SK-N-SH (cell line): Measurements from ENCODE around the gene ZNF587B. TPM values are rescaled to one million over a fixed set of nuclear protein-coding genes. Genes with fewer than 3 reads are reported as not detected.

Source experiments
- CTCF ChIA-PET: fragments of 300-600, 350-600 bp; formaldehyde crosslinking; extraction: SDS; loops from one replicate; lab custom pipeline; 2021; lab: Yijun Ruan, JAX
- POLR2A ChIA-PET: fragments of 350-600 bp; sonication (Branson Sonifier 250); formaldehyde crosslinking; extraction: SDS; loops from one replicate; lab custom pipeline; 2020; ENCODE audit warnings: antibody characterized with exemption, inconsistent platforms; lab: Yijun Ruan, JAX
- DNase-seq: peaks from one replicate; pipeline ENCODE4 v3.0.0; 2012
- H2AFZ ChIP-seq: fragments of 200-600 bp; sonication (generic); 2 replicates; pipeline ENCODE4 v1.8.1; 2016; ENCODE audit warnings: antibody characterized with exemption, mild to moderate bottlenecking, low read depth
- H3F3A ChIP-seq: fragments of 200-600 bp; sonication (generic); replicated peaks from 2 replicates; pipeline ENCODE3; 2016; ENCODE audit warnings: antibody characterized with exemption, mild to moderate bottlenecking; ENCODE audit not compliant: insufficient read depth
- H3K27ac ChIP-seq, 2 experiments: fragments of 200-500 bp in 1 of 2; fragments of 200-600 bp in 1 of 2; sonication (Bioruptor generic) in 1 of 2; sonication (generic), shearing (Covaris generic) in 1 of 2; 2 replicates each; pipeline versions ENCODE4 v1.5.1 to v1.6.1; 2014 to 2016; ENCODE audit warnings: low read depth in 2 of 2, inconsistent platforms in 1 of 2, low read length in 1 of 2, mild to moderate bottlenecking in 1 of 2, mixed read lengths in 1 of 2
- H3K27me3 ChIP-seq: fragments of 200-600 bp; sonication (generic), shearing (Covaris generic); 2 replicates; pipeline ENCODE4 v1.6.1; 2016; ENCODE audit warnings: mixed run types; ENCODE audit not compliant: insufficient read depth
- H3K36me3 ChIP-seq, 2 experiments: fragments of 200-500 bp in 1 of 2; fragments of 200-600 bp in 1 of 2; sonication (Bioruptor generic) in 1 of 2; sonication (generic) in 1 of 2; replicated peaks in 1 of 2; 2 replicates each; pipeline versions ENCODE3 to v1.5.1; 2014 to 2016; ENCODE audit warnings: low read length in 1 of 2, mild to moderate bottlenecking in 1 of 2; ENCODE audit not compliant: insufficient read depth in 2 of 2, control insufficient read depth in 1 of 2
- H3K4me1 ChIP-seq, 2 experiments: fragments of 200-500 bp in 1 of 2; fragments of 200-600 bp in 1 of 2; sonication (Bioruptor generic) in 1 of 2; sonication (generic), shearing (Covaris generic) in 1 of 2; 2 replicates each; pipeline versions ENCODE4 v1.5.1 to v1.6.1; 2014 to 2016; ENCODE audit warnings: low read depth in 1 of 2, low read length in 1 of 2, mixed run types in 1 of 2; ENCODE audit not compliant: insufficient read depth in 2 of 2, control insufficient read depth in 1 of 2
- H3K4me2 ChIP-seq: fragments of 200-600 bp; sonication (generic), shearing (Covaris generic); 2 replicates; pipeline ENCODE4 v1.6.1; 2017; ENCODE audit warnings: mixed run types
- H3K4me3 ChIP-seq, 2 experiments: fragments of 200-500 bp in 1 of 2; fragments of 200-600 bp in 1 of 2; sonication (Bioruptor generic) in 1 of 2; sonication (generic), shearing (Covaris generic) in 1 of 2; 2 replicates each; pipeline versions ENCODE4 v1.5.1 to v1.8.1; 2014 to 2016; ENCODE audit warnings: low read depth in 2 of 2, inconsistent platforms in 1 of 2, low read length in 1 of 2, mild to moderate bottlenecking in 1 of 2, mixed read lengths in 1 of 2, moderate library complexity in 1 of 2
- H3K79me2 ChIP-seq: fragments of 200-600 bp; sonication (generic); 2 replicates; pipeline ENCODE4 v1.8.1; 2017; ENCODE audit warnings: mild to moderate bottlenecking; ENCODE audit not compliant: insufficient read depth
- H3K9ac ChIP-seq: fragments of 200-600 bp; sonication (generic); 2 replicates; pipeline ENCODE4 v1.6.1; 2017; ENCODE audit warnings: mixed run types
- H3K9me2 ChIP-seq: fragments of 200-600 bp; sonication (generic); 2 replicates; pipeline ENCODE4 v1.6.1; 2017; ENCODE audit warnings: mixed run types
- H3K9me3 ChIP-seq: fragments of 200-600 bp; sonication (generic); 2 replicates; pipeline ENCODE4 v1.6.1; 2017; ENCODE audit warnings: mixed run types, mild to moderate bottlenecking, moderate library complexity
- H4K20me1 ChIP-seq: fragments of 200-600 bp; sonication (generic); 2 replicates; pipeline ENCODE4 v1.6.1; 2017; ENCODE audit warnings: mild to moderate bottlenecking, mixed run types; ENCODE audit not compliant: insufficient read depth
- CHD2 ChIP-seq: fragments of 150-350 bp; IDR thresholded peaks from 2 replicates; pipeline ENCODE4 v1.6.1; 2018; ENCODE audit warnings: low read length; ENCODE audit not compliant: partially characterized antibody
- ELF1 ChIP-seq: IDR thresholded peaks from 2 replicates; pipeline ENCODE4 v1.4.0; 2012
- EP300 ChIP-seq, 2 experiments: IDR thresholded peaks; 2 replicates each; pipeline versions ENCODE4 v1.4.0 to v1.6.1; 2012; ENCODE audit warnings: borderline replicate concordance in 1 of 2, low read depth in 1 of 2, low read length in 1 of 2
- EZH2phosphoT487 ChIP-seq: fragments of 200-600 bp; sonication (generic); IDR thresholded peaks from 2 replicates; pipeline ENCODE4 v1.6.1; 2017; ENCODE audit warnings: low read depth, mixed run types, mild to moderate bottlenecking, antibody characterized with exemption, moderate library complexity, borderline replicate concordance
- FOXM1 ChIP-seq: IDR thresholded peaks from 2 replicates; pipeline ENCODE4 v1.4.0; 2012; ENCODE audit warnings: low read depth, mild to moderate bottlenecking
- GATA2 ChIP-seq: sonication (generic); formaldehyde crosslinking; IDR thresholded peaks from 2 replicates; pipeline ENCODE4 v1.5.0; 2020; ENCODE audit warnings: mild to moderate bottlenecking, missing genetic modification reagents
- IRF3 ChIP-seq: fragments of 150-350 bp; IDR thresholded peaks from 2 replicates; pipeline ENCODE4 v1.6.1; 2016; ENCODE audit warnings: mild to moderate bottlenecking, low read depth, low read length
- MAX ChIP-seq: IDR thresholded peaks from 2 replicates; pipeline ENCODE4 v1.4.0; 2012; ENCODE audit warnings: low read depth
- MEF2A ChIP-seq: IDR thresholded peaks from 2 replicates; pipeline ENCODE4 v1.4.0; 2012; ENCODE audit warnings: low read depth, borderline replicate concordance
- MXI1 ChIP-seq: IDR thresholded peaks from 2 replicates; pipeline ENCODE4 v1.6.1; 2012; ENCODE audit warnings: mild to moderate bottlenecking, low read depth, low read length, improper control_type of control experiment
- NFIC ChIP-seq: IDR thresholded peaks from 2 replicates; pipeline ENCODE4 v1.4.0; 2012; ENCODE audit warnings: borderline replicate concordance
- NRF1 ChIP-seq: IDR thresholded peaks from 2 replicates; pipeline ENCODE4 v1.6.1; 2012; ENCODE audit warnings: low read depth, mild to moderate bottlenecking, low read length
- PBX3 ChIP-seq: IDR thresholded peaks from 2 replicates; pipeline ENCODE4; 2012
- POLR2AphosphoS5 ChIP-seq: IDR thresholded peaks from 2 replicates; pipeline ENCODE4 v1.6.1; 2012; ENCODE audit warnings: low read depth, low read length
- RCOR1 ChIP-seq: fragments of 150-350 bp; IDR thresholded peaks from 2 replicates; pipeline ENCODE4 v1.6.1; 2017; ENCODE audit warnings: antibody characterized with exemption, low read length
- RFX5 ChIP-seq: IDR thresholded peaks from 2 replicates; pipeline ENCODE4 v1.6.1; 2012; ENCODE audit warnings: mild to moderate bottlenecking, improper control_type of control experiment, low read length
- SIN3A ChIP-seq: IDR thresholded peaks from 2 replicates; pipeline ENCODE4 v1.6.1; 2012; ENCODE audit warnings: low read depth, mild to moderate bottlenecking, low read length, moderate library complexity, borderline replicate concordance
- TAF1 ChIP-seq: IDR thresholded peaks from 2 replicates; pipeline ENCODE4 v1.6.1; 2012; ENCODE audit warnings: low read depth, mild to moderate bottlenecking, low read length, moderate library complexity, borderline replicate concordance
- TCF12 ChIP-seq: IDR thresholded peaks from 2 replicates; pipeline ENCODE4 v1.4.0; 2012
- TEAD4 ChIP-seq: IDR thresholded peaks from 2 replicates; pipeline ENCODE4 v1.4.0; 2012; ENCODE audit warnings: mild to moderate bottlenecking, borderline replicate concordance; ENCODE audit not compliant: insufficient read depth
- USF2 ChIP-seq: fragments of 150-350 bp; IDR thresholded peaks from 2 replicates; pipeline ENCODE4 v1.6.1; 2017; ENCODE audit warnings: antibody characterized with exemption, low read length, low read depth, borderline replicate concordance
- YY1 ChIP-seq: IDR thresholded peaks from 2 replicates; pipeline ENCODE4 v1.4.0; 2012; ENCODE audit warnings: low read depth, mild to moderate bottlenecking
- WGBS: methylation state at CpG from one replicate; pipeline ENCODE4 v1.1.6; 2017; ENCODE audit warnings: low lambda C conversion rate; 5-methylcytosine and 5-hydroxymethylcytosine counted together
- polyA plus RNA-seq, 3 experiments: library from polyadenylated mRNA; depleted of rRNA; stranded (reverse); fragments of >200 nt; gene quantifications; 2 replicates each; pipeline ENCODE4 v1.2.3, GENCODE V29; 2012
- TF ChIP-seq, protein P1 (sequence below): fragments of 200-600 bp; sonication (generic); IDR thresholded peaks from 2 replicates; pipeline ENCODE4 v1.6.1; 2017; ENCODE audit warnings: antibody characterized with exemption, mild to moderate bottlenecking, moderate library complexity
- TF ChIP-seq, protein P2 (sequence below): IDR thresholded peaks from 2 replicates; pipeline ENCODE4 v1.6.1; 2012; ENCODE audit warnings: mild to moderate bottlenecking, low read depth, low read length, moderate library complexity

The ZNF587B gene
- polyA plus RNA-seq, 1 of the 3 experiments (the other 2 are of a cell fraction) = 2.4 TPM

DNA sequence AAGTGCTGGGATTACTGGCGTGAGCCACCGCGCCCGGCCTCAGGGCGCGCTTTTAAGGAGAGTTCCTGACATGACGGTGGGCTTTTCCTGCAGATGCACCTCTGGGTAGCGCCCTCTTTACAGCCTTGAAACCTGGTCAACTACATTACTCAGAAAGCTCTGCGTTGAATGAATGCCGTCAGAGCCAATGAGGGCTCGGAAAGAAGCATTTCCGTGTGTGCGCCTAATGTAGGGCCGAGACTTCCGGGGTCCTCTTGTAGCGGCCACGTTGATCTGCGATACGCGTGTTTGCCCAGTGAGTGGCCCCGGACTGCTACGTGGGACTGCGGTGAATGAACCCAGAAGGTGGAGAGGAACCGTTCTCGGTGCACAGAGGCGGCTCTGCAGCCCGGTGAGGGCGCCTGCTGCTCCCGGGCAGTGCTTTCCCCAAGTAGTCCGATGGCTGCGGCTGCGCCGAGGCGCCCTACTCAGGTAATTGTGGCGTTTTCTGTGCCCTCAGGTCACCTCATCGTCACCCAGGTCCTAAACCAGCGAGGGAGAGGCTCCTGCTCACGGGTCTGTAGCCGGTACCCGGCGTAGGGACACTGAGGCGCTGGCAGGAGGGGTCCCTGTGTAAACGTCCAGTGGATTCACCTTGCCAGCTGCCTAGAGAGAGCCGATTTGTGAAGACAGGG, 10.5 kb upstream of the ZNF587B start:
- peak; percentile 89 for DNase-seq
- peaks cover 54% of the 10 kb centered on the region for H3K79me2 ChIP-seq
- CTCF ChIA-PET = interaction anchor here (1.0 to 1.8 kb wide), 3 partner anchors 10 to 336 kb away, joined by 5 read pairs; partner anchors contain the start of gene ZNF587B
- H3K27ac ChIP-seq = peak overlapping the region; percentile 66 to 69
- no peaks in the 10 kb centered on the region for H3K9me2 ChIP-seq
- POLR2A ChIA-PET = interaction anchor here (0.9 kb wide), 1 partner anchor 25 kb away, joined by 3 read pairs; no protein-coding TSS in a partner anchor
- H3K9me3 ChIP-seq = no peaks in the 10 kb centered on the region
- peak overlapping the region; percentile 91 for H3K9ac ChIP-seq
- H4K20me1 ChIP-seq = 0 out of 2 replicates have a peak, but pooled peaks cover 3% of the 10 kb centered on the region
- peaks cover 0 to 6% of the 10 kb centered on the region in 2 experiments; a peak in 2 of 4 replicates for H3K4me1 ChIP-seq
- peak overlapping the region; percentile 88 for H3K4me2 ChIP-seq
- H3K36me3 ChIP-seq = peaks cover 0 to 3% of the 10 kb centered on the region in 2 experiments
- no peaks in the 10 kb centered on the region for H3F3A ChIP-seq
- no peaks in the 10 kb centered on the region for H3K27me3 ChIP-seq
- 0% methylated on average over 17 of the region's 44 CpGs for WGBS
- peak overlapping the region; percentile 92 to 98 for H3K4me3 ChIP-seq
- H2AFZ ChIP-seq = peak overlapping the region; percentile 95
- TF ChIP-seq POLR2AphosphoS5 = peak; percentile 86
- TF ChIP-seq MEF2A = no peak
- TF ChIP-seq EP300 (IDR thresholded peaks at IDR 0.05; ENCODE audit: borderline replicate concordance in 1 of 2, low read depth in 1 of 2, low read length in 1 of 2) = no peak
- no peak for TF ChIP-seq RFX5
- TF ChIP-seq RCOR1 = no peak
- no peak for TF ChIP-seq TCF12
- peak; percentile 42; the same call in 1 of the 2 replicates for TF ChIP-seq NRF1
- TF ChIP-seq CHD2 = peak; percentile 88
- TF ChIP-seq SIN3A = peak; percentile 84; the same call in 1 of the 2 replicates
- TF ChIP-seq PBX3 = peak; percentile 98
- peak; percentile 26; the same call in 1 of the 2 replicates for TF ChIP-seq YY1
- TF ChIP-seq TEAD4 = no peak
- TF ChIP-seq GATA2 (CRISPR knock-in tag) = peak; percentile 16; the same call in 1 of the 2 replicates
- no peak for TF ChIP-seq FOXM1
- no peak for TF ChIP-seq NFIC
- no peak for TF ChIP-seq USF2
- TF ChIP-seq, protein P1, sequence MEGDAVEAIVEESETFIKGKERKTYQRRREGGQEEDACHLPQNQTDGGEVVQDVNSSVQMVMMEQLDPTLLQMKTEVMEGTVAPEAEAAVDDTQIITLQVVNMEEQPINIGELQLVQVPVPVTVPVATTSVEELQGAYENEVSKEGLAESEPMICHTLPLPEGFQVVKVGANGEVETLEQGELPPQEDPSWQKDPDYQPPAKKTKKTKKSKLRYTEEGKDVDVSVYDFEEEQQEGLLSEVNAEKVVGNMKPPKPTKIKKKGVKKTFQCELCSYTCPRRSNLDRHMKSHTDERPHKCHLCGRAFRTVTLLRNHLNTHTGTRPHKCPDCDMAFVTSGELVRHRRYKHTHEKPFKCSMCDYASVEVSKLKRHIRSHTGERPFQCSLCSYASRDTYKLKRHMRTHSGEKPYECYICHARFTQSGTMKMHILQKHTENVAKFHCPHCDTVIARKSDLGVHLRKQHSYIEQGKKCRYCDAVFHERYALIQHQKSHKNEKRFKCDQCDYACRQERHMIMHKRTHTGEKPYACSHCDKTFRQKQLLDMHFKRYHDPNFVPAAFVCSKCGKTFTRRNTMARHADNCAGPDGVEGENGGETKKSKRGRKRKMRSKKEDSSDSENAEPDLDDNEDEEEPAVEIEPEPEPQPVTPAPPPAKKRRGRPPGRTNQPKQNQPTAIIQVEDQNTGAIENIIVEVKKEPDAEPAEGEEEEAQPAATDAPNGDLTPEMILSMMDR = no peak; the same call in 1 of the 2 replicates
- peak; percentile 99 for TF ChIP-seq MXI1
- TF ChIP-seq TAF1 = no peak; the same call in none of the 2 replicates
- TF ChIP-seq EZH2phosphoT487 = no peak
- peak; percentile 90 for TF ChIP-seq ELF1
- TF ChIP-seq MAX = peak; percentile 95
- peak; percentile 44; the same call in 1 of the 2 replicates for TF ChIP-seq IRF3
- TF ChIP-seq, protein P2, sequence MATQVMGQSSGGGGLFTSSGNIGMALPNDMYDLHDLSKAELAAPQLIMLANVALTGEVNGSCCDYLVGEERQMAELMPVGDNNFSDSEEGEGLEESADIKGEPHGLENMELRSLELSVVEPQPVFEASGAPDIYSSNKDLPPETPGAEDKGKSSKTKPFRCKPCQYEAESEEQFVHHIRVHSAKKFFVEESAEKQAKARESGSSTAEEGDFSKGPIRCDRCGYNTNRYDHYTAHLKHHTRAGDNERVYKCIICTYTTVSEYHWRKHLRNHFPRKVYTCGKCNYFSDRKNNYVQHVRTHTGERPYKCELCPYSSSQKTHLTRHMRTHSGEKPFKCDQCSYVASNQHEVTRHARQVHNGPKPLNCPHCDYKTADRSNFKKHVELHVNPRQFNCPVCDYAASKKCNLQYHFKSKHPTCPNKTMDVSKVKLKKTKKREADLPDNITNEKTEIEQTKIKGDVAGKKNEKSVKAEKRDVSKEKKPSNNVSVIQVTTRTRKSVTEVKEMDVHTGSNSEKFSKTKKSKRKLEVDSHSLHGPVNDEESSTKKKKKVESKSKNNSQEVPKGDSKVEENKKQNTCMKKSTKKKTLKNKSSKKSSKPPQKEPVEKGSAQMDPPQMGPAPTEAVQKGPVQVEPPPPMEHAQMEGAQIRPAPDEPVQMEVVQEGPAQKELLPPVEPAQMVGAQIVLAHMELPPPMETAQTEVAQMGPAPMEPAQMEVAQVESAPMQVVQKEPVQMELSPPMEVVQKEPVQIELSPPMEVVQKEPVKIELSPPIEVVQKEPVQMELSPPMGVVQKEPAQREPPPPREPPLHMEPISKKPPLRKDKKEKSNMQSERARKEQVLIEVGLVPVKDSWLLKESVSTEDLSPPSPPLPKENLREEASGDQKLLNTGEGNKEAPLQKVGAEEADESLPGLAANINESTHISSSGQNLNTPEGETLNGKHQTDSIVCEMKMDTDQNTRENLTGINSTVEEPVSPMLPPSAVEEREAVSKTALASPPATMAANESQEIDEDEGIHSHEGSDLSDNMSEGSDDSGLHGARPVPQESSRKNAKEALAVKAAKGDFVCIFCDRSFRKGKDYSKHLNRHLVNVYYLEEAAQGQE = no peak
